Measurements from ENCODE around the gene UNC5B. TPM values are rescaled to one million over a fixed set of nuclear protein-coding genes. Genes with fewer than 3 reads are reported as not detected.
"Not testable (repeated sequence)": the region's sequence is repeated elsewhere in the genome, so short reads cannot be mapped to it uniquely, and the experiment has no call there.

The UNC5B gene
- total RNA-seq, 1 experiment from 2014 or later, result 80.5 TPM

DNA sequence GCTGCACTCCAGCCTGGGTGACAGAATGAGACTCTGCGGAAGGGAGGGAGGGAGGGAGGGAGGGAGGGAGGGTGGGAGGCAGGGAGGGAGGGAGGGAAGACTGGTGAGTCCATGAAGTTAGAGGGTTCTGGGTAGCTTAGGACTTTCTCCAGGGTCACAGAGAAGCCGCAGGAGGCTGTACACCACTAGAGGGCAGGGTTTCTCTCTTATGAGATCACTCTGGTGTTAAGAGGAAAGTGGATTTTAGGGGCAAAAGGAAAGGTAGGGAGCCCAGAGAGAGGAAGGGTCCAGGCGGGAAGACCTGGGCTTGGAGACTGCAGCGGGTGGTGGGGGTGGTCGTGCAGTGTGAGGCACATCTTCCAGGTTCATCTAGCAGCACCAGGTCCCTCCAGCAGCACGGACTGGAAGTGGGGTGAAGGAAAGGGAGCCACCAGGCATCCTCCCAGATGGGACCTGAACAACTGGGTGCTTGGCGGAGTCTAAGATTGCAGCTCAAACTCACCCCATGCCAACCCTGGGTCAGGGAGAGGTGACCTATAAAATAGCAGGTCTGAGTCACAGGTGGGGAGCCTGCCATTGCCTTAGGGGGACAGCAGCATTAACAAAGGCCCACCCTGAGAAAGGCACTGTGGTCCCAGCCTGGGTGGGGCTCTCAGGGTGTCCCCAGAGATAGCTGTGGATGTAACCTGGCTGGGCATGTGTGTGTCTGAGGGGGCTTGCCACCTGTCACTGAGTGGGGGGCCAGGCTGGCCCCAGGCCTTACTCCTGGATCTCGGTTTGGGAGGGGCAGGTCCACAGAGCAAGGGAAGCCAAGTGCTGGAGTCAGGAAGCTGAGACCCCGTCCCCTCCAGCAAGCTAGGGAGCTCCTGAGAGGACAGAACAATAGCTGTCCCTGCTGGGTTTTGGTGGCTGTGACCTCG lies 58.2 kb downstream of the UNC5B start:
- CTCF ChIA-PET, result interaction anchor here (0.6 to 5.0 kb wide), 30 partner anchors 11 to 911 kb away, joined by 3 to 43 read pairs (median 4); partner anchors contain the start of gene UNC5B
- H3K36me3 Mint-ChIP-seq (ENCODE audit: insufficient read depth, unreplicated experiment), result peaks cover 4% of the 10 kb centered on the region
- no peaks in the 10 kb centered on the region for H3K9me3 Mint-ChIP-seq (ENCODE audit: unreplicated experiment)
- intact Hi-C loops (cut with micrococcal nuclease), result no loop called here
- H3K4me3 Mint-ChIP-seq (ENCODE audit: unreplicated experiment), result no peak overlapping the region
- H3K27ac Mint-ChIP-seq (ENCODE audit: low read depth, unreplicated experiment), result peak overlapping the region; percentile 90
- no peaks in the 10 kb centered on the region for H3K27me3 Mint-ChIP-seq (ENCODE audit: insufficient read depth, unreplicated experiment)
- peak; percentile 72 for DNase-seq (ENCODE audit: unreplicated experiment)
- POLR2A ChIA-PET, result interaction anchor here (0.7 to 1.2 kb wide), 6 partner anchors 10 to 342 kb away, joined by 3 to 5 read pairs (median 3); no protein-coding TSS in a partner anchor
- no TSS peak for BruUV-seq (replicated peaks)
- TF ChIP-seq, protein P1, sequence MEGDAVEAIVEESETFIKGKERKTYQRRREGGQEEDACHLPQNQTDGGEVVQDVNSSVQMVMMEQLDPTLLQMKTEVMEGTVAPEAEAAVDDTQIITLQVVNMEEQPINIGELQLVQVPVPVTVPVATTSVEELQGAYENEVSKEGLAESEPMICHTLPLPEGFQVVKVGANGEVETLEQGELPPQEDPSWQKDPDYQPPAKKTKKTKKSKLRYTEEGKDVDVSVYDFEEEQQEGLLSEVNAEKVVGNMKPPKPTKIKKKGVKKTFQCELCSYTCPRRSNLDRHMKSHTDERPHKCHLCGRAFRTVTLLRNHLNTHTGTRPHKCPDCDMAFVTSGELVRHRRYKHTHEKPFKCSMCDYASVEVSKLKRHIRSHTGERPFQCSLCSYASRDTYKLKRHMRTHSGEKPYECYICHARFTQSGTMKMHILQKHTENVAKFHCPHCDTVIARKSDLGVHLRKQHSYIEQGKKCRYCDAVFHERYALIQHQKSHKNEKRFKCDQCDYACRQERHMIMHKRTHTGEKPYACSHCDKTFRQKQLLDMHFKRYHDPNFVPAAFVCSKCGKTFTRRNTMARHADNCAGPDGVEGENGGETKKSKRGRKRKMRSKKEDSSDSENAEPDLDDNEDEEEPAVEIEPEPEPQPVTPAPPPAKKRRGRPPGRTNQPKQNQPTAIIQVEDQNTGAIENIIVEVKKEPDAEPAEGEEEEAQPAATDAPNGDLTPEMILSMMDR (IDR thresholded peaks at IDR 0.05; ENCODE audit: unreplicated experiment), result peak; percentile 46
- H3K4me1 Mint-ChIP-seq (ENCODE audit: insufficient read depth, unreplicated experiment), result peaks cover 44% of the 10 kb centered on the region

DNA sequence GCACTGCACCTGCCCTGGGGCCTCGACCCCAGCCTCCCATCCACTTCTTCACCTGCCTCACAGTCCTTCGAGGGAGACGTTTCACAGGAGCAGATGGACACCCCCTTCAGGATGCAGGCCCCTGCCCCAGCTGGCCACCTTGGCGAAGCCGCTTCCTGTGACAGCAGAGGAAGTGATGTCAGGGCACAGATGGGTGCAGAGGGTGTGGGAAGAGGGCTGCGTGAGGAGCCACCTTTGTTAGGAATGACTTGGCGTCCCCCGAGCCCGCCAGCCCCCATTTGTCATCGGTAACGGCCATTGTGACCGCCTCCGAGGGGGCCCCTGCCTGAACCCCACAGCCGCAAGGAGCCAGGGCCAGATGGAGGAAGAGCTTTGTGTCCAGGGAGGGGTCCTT lies 59.3 kb downstream of the UNC5B start:
- no peak for DNase-seq (ENCODE audit: unreplicated experiment)
- Mint-ChIP-seq H3K4me3 (ENCODE audit: unreplicated experiment) (no peak overlapping the region), H3K4me1 (ENCODE audit: insufficient read depth, unreplicated experiment) (peaks cover 41% of the 10 kb centered on the region), H3K27me3 (ENCODE audit: insufficient read depth, unreplicated experiment) (no peaks in the 10 kb centered on the region), H3K9me3 (ENCODE audit: unreplicated experiment) (no peaks in the 10 kb centered on the region), H3K36me3 (ENCODE audit: insufficient read depth, unreplicated experiment) (peaks cover 4% of the 10 kb centered on the region), H3K27ac (ENCODE audit: low read depth, unreplicated experiment) (no peak overlapping the region)
- BruUV-seq (replicated peaks), result no TSS peak
- TF ChIP-seq, protein P1 (IDR thresholded peaks at IDR 0.05; ENCODE audit: unreplicated experiment), result no peak
- ChIA-PET POLR2A (interaction anchor here (0.8 kb wide), 1 partner anchor 344 kb away, joined by 3 read pairs; no protein-coding TSS in a partner anchor), CTCF (interaction anchor here (0.7 to 5.0 kb wide), 8 partner anchors 14 to 813 kb away, joined by 3 to 43 read pairs (median 3); no protein-coding TSS in a partner anchor)
- intact Hi-C loops (cut with micrococcal nuclease), result no loop called here

DNA sequence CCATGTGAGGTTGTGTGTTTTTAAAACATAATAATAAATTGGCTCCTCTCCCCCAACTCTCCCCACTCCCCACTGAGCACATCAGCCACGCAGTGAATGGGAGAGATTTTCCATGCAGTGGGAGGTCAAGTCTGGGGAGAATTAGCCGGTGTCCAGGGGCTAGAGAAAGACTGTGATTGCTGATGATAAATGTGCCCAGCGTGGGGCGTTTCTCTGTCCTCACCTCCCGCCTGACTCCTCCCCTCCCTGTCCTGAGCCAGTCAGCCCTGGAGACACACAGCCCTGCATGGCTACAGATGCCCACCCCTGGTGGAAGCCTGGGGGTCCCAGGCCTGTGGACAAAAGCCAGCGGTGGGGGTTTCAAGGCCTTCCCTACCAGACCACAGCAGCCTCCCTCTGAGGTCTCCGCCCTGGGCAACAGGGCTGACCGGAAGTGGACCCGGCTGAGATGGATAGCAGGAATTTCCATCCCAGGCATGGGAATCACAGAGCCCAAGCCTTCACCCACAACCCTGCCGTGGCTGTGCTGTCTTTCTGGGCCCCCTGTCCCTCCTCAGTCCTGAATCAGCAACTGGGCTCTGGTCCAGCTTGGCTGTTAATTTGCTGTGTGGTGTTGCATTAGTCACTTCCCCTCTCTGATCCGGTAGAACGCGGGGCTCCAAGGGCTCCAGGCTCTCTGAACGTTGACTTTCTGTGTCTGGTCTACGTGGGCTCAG lies 59.8 kb downstream of the UNC5B start:
- ChIA-PET CTCF (interaction anchor here (1.0 to 5.0 kb wide), 3 partner anchors 13 to 369 kb away, joined by 3 to 43 read pairs (median 3); no protein-coding TSS in a partner anchor), POLR2A (no interaction called here)
- Mint-ChIP-seq H3K36me3 (ENCODE audit: insufficient read depth, unreplicated experiment) (peaks cover 4% of the 10 kb centered on the region), H3K27me3 (ENCODE audit: insufficient read depth, unreplicated experiment) (no peaks in the 10 kb centered on the region), H3K4me3 (ENCODE audit: unreplicated experiment) (no peak overlapping the region), H3K27ac (ENCODE audit: low read depth, unreplicated experiment) (peak overlapping the region; percentile 57), H3K4me1 (ENCODE audit: insufficient read depth, unreplicated experiment) (peaks cover 35% of the 10 kb centered on the region), H3K9me3 (ENCODE audit: unreplicated experiment) (no peaks in the 10 kb centered on the region)
- TF ChIP-seq, protein P1 (IDR thresholded peaks at IDR 0.05; ENCODE audit: unreplicated experiment), result no peak
- intact Hi-C loops (cut with micrococcal nuclease), result no loop called here
- BruUV-seq (replicated peaks), result no TSS peak
- DNase-seq (ENCODE audit: unreplicated experiment), result peak; percentile 65

DNA sequence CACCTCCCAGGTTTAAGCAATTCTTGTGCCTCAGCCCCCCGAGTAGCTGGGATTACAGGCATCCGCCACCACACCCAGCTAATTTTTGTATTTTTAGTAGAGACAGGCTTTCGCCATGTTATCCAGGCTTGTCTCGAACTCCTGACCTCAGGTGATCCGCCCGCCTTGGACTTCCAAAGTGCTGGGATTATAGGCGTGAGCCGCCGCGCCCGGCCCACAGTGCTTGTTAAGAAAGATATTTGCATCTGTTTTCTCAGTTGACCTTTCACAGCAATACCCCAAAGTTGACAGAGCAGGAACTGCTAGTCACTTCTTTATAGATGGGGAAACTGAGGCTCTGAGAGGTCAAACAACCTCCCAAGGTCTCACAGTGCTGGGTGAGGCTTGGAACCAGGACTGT lies 60.6 kb downstream of the UNC5B start:
- BruUV-seq (replicated peaks); H3K36me3 Mint-ChIP-seq (ENCODE audit: insufficient read depth, unreplicated experiment); H3K4me3 Mint-ChIP-seq (ENCODE audit: unreplicated experiment); POLR2A ChIA-PET; DNase-seq (ENCODE audit: unreplicated experiment); intact Hi-C loops (cut with micrococcal nuclease); H3K27me3 Mint-ChIP-seq (ENCODE audit: insufficient read depth, unreplicated experiment); H3K9me3 Mint-ChIP-seq (ENCODE audit: unreplicated experiment): not testable (repeated sequence)
- H3K4me1 Mint-ChIP-seq (ENCODE audit: insufficient read depth, unreplicated experiment), result peaks cover 30% of the 10 kb centered on the region
- CTCF ChIA-PET, result interaction anchor here (0.6 to 5.0 kb wide), 2 partner anchors 12 to 28 kb away, joined by 5 to 43 read pairs; no protein-coding TSS in a partner anchor
- H3K27ac Mint-ChIP-seq (ENCODE audit: low read depth, unreplicated experiment), result peak overlapping the region; percentile 57

Data from MCF 10A (cell line).